Rectal smooth muscle tissue (tissue), 1 donor: ENCODE data around the gene PIP4K2A.

Source experiments
- H3K27ac ChIP-seq: one replicate; pipeline ENCODE4 v1.7.0; 2013; ENCODE audit warnings: low read depth, low read length, inconsistent platforms
- H3K27me3 ChIP-seq: one replicate; pipeline ENCODE4 v1.7.0; 2013; ENCODE audit warnings: low read length; ENCODE audit not compliant: control insufficient read depth, insufficient read depth
- H3K36me3 ChIP-seq: one replicate; pipeline ENCODE4 v1.7.0; 2013; ENCODE audit warnings: low read length; ENCODE audit not compliant: control insufficient read depth, insufficient read depth
- H3K4me1 ChIP-seq: one replicate; pipeline ENCODE4 v1.7.0; 2013; ENCODE audit warnings: low read length; ENCODE audit not compliant: control insufficient read depth, insufficient read depth
- H3K4me3 ChIP-seq: one replicate; pipeline ENCODE4 v1.7.0; 2013; ENCODE audit warnings: low read length
- H3K9ac ChIP-seq: one replicate; pipeline ENCODE4 v1.7.0; 2013; ENCODE audit warnings: low read length

PIP4K2A gene

DNA sequence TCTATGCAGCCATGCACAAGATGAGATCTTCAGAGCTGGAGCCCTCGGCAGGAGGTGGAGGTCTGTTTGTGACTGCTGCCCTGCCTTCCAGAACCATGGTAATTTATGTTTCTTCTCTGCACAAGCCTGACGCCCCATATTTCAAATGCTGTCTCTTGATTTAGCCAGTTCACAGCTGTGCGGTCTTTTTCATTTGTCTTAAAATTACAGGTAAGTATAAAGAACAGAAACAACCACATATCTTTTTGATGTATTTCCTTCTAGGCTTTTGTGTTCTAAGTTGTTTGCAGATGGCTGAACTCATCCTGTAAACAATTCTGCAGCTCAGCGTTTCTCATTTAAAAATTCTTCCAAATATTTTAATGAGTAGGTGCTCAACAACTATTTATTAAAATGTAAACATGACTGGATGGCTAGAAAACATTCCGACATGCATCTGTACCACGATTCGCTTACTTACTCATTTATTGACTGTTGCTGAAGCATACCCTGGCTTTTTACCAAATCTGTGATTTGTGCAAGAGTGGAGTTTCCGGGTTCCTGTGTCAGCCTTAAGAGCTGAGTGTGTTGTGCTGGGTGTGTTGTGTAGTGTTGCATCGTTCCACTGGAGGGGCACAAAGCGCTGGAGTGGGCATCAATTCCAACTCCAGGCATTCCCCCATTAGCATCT, 58.9 kb downstream of the PIP4K2A start:
- Histone ChIP-seq H3K4me3 (no peak overlapping the region), H3K27me3 (no peaks in the 10 kb centered on the region), H3K36me3 (no peaks in the 10 kb centered on the region), H3K9ac (no peak overlapping the region), H3K4me1 (no peaks in the 10 kb centered on the region), H3K27ac (no peak overlapping the region)

DNA sequence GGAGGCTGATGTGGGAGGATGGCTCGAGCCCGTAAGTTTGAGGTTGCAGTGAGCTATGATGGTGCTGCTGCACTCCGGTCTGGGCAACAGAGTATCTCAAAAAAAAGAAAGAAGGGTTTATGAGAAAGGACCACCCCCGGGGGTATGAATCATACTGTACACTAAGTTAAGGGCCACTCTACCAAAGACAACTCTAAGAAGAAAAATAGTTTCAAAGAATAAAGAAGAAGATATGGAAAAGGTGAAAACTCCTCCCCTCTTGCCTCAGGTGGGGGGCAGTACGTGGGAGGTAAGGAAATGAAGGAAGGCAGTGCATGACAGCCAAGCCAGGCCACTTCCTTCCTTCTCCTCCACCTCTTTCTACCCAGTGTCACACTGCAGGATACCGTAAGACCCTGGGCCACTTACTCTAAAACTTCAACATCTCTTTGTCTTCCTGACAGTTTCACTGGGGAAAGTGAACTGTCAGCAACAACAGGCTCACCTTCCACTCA, 61.3 kb downstream of the PIP4K2A start:
- H3K9ac ChIP-seq, result no peak overlapping the region
- no peaks in the 10 kb centered on the region for H3K36me3 ChIP-seq
- no peaks in the 10 kb centered on the region for H3K4me1 ChIP-seq
- H3K4me3 ChIP-seq, result no peak overlapping the region
- no peaks in the 10 kb centered on the region for H3K27me3 ChIP-seq
- H3K27ac ChIP-seq, result no peak overlapping the region

DNA sequence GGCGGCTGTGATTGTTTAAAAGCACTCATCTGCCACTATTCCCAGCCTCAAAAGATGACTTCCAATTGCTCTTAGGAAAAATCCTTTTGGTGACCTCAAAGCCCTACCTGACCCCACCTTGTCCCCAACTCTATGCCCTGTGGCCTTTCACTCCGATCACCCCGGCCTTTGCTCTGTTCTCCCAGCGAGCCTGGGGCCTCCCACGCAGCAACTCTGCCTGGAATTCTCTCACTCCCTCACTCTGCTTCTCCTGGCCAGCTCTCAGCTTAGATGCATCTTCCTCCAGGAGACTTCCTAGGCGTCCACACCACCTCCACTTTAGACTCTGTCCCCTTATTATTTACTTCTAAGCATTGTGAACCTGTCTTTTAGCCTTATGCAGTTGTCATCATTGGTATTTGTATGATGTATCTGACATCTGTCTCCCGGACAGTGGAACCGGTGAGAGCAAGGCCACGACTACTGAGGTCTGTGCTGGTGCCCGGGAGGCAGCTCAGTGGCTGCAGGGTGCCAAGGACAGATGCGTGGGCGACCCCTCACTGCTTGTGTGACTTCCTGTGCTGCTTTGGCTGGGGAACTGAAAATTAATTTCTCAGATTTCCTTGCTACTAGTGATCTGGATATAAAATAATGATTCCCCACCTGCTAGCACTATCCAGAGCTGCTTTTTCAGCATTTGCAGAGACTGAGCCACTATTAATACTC, 63.0 kb downstream of the PIP4K2A start:
- Histone ChIP-seq H3K9ac (no peak overlapping the region), H3K27me3 (no peaks in the 10 kb centered on the region), H3K36me3 (no peaks in the 10 kb centered on the region), H3K4me3 (no peak overlapping the region), H3K4me1 (no peaks in the 10 kb centered on the region), H3K27ac (no peak overlapping the region)

DNA sequence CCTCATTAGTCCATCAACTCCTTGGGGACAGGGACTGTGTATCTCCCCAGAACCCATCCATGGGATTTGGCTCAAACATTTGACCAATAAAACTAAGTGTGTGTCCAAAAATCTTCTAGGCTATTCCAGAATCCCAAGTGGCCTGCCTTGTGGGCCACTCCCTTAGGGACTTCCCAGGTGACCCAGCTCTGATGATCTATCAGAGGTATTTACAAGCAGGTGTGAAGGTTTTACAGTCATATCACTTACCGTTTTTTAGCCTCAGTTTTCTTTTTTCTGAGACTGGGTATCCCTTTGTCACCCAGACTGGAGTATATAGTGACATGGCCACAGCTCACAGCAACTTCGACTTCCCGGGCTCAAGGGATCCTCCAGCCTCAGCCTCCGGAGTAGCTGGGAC, 64.4 kb downstream of the PIP4K2A start:
- no peak overlapping the region for H3K4me3 ChIP-seq
- H3K27ac ChIP-seq, result no peak overlapping the region
- no peaks in the 10 kb centered on the region for H3K4me1 ChIP-seq
- H3K27me3 ChIP-seq, result no peaks in the 10 kb centered on the region
- no peaks in the 10 kb centered on the region for H3K36me3 ChIP-seq
- H3K9ac ChIP-seq, result no peak overlapping the region

DNA sequence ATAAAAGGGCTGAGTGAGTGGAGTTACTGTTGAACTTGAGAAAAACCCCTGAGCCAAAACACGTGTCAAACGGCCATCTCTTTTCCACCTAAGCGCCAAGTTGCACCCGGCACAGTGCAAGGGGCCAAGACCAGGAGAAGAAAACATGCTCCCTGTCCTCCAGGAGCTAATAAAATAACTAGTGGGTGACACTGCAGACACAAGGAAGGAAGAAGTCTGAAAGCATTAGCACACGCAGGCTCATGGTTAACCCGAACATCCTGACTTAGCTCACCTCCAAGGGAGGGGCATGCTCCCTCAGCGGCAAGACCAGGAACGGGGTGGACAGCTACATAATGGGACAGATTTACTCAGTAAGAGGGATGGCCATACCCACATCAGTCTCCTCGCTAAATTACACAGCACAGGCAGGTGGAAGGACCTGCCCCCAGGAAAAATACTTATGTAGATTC, 65.0 kb downstream of the PIP4K2A start:
- Histone ChIP-seq H3K4me3 (no peak overlapping the region), H3K4me1 (no peaks in the 10 kb centered on the region), H3K9ac (no peak overlapping the region), H3K36me3 (no peaks in the 10 kb centered on the region), H3K27me3 (no peaks in the 10 kb centered on the region), H3K27ac (no peak overlapping the region)

DNA sequence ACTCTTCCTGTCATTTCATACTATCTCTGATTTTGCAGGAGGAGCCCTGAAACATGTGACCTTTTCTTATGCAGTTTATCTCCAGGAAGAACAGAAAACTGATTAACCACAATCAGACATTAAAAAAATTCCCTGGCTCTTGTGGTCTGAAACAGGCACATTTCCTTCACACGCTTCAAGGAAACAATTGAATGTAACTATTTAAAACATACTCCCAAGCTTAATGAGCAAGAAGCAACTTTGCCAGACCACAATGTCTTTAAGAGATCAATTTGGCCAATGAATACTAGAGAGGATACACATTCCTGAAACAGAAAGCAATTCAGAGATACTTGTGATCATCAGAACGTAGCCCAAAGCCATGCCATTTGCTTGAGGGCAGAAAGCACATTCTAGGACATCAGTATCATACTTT, 65.8 kb downstream of the PIP4K2A start:
- Histone ChIP-seq H3K4me3 (no peak overlapping the region), H3K4me1 (no peaks in the 10 kb centered on the region), H3K27me3 (no peaks in the 10 kb centered on the region), H3K36me3 (no peaks in the 10 kb centered on the region), H3K9ac (no peak overlapping the region), H3K27ac (no peak overlapping the region)

DNA sequence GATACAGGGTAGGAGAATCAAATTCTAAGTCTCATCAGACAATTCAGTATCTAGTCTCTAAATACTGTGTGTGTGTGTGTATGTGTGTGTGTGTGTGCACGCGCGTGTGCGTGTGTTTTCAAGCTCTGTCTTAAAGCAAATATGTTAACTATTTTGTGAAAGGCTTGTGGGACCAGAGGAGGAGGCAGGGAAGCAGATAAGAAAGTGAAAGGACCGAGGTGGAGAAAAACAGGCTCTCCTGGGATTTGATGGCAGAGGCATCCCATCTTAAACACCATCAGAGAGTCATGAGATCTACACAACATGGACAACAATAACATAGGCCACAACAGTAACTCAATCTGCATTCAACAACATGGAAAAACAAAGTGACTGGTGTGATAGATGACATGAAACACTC, 67.1 kb downstream of the PIP4K2A start:
- no peak overlapping the region for H3K9ac ChIP-seq

DNA sequence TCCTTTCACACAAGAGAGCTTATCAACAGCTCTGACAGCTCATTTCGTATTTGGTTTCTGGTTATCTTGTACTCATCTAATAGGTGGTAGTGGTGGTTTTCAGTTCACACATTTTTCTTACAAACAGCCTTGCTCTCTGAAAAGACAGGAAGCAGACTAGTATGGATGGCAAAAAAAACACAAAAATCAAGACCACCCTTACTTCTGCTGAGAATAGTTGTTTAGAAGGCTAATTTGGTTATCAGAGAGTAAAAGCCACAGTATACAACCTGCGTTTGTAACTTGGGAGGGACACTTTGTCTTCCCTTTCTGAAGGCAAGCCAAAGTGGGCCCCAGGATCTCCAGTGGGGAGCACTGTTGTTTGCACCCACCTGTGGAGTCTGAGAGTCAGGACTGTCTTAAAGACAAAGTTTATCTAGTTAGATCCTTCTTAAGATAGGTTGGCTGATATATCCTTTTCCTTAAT, 68.0 kb downstream of the PIP4K2A start:
- Histone ChIP-seq H3K4me1 (no peaks in the 10 kb centered on the region), H3K4me3 (no peak overlapping the region), H3K27me3 (no peaks in the 10 kb centered on the region), H3K9ac (no peak overlapping the region), H3K27ac (no peak overlapping the region), H3K36me3 (no peaks in the 10 kb centered on the region)

More for the DNA sequence above, 67.1 kb downstream of the PIP4K2A start:
- no peaks in the 10 kb centered on the region for H3K4me1 ChIP-seq
- no peaks in the 10 kb centered on the region for H3K36me3 ChIP-seq
- no peaks in the 10 kb centered on the region for H3K27me3 ChIP-seq
- H3K27ac ChIP-seq, result no peak overlapping the region
- no peak overlapping the region for H3K4me3 ChIP-seq

DNA sequence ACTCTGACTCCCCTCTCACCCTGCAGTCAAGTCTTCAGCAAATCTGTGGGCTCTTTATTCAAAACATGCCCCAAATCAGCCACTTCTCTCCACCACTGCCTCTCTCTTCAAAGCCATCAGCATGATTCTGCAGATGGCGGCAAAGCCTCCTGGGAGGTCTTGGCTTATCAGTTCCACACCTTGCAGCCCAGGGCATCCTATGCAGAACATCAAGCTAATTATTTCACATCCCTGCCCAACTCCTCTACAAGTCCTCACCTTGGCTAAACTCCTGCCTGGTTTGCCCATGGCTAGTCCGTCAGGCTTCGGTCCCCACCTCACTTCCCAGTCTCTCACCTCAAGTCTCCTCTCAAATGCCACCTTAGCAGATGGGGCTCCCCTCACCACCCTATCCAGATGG, 70.2 kb downstream of the PIP4K2A start:
- Histone ChIP-seq H3K9ac (no peak overlapping the region), H3K4me1 (no peaks in the 10 kb centered on the region), H3K27ac (no peak overlapping the region), H3K36me3 (no peaks in the 10 kb centered on the region), H3K27me3 (no peaks in the 10 kb centered on the region), H3K4me3 (no peak overlapping the region)

DNA sequence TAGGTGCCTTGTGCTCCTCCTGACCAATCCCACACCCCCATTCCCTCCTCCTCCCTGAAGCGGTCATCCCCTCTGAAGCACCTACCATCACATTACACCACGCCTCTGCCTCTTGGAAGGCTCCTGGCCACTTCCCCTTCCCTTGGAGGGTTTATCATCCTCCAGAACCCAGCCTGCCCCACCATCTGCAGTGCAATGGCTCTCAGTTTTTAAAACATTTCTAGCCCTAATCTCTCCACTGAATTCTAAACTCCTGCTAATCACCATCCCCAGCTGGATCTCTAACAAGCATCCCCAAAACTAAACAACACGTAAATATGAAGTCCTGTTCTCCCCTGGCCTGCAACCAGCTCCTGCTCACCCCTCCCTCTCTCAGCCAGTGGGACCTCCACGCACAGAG, 70.6 kb downstream of the PIP4K2A start:
- Histone ChIP-seq H3K27ac (no peak overlapping the region), H3K4me3 (no peak overlapping the region), H3K36me3 (no peaks in the 10 kb centered on the region), H3K4me1 (no peaks in the 10 kb centered on the region), H3K27me3 (no peaks in the 10 kb centered on the region), H3K9ac (no peak overlapping the region)

DNA sequence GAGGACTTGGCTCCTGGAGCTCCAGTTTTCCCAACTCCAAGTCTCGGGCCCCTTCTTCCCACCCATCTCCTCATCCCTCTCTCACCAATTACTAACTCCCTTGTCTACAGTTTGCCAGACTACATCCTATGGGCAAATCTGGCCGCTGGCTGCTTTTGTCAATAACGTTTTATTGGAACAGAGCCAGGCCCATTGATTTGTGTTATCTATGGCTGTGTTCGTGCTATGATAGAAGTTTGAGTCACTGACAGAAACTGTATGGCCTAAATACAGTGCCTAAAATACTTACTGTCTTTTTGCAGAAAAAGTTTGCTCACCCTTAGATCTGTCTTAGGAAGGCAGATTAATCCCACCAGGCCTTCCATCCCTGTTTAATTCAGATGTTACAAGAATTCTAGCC, 71.3 kb downstream of the PIP4K2A start:
- Histone ChIP-seq H3K4me1 (no peaks in the 10 kb centered on the region), H3K9ac (no peak overlapping the region), H3K27ac (no peak overlapping the region), H3K4me3 (no peak overlapping the region), H3K36me3 (no peaks in the 10 kb centered on the region), H3K27me3 (no peaks in the 10 kb centered on the region)

DNA sequence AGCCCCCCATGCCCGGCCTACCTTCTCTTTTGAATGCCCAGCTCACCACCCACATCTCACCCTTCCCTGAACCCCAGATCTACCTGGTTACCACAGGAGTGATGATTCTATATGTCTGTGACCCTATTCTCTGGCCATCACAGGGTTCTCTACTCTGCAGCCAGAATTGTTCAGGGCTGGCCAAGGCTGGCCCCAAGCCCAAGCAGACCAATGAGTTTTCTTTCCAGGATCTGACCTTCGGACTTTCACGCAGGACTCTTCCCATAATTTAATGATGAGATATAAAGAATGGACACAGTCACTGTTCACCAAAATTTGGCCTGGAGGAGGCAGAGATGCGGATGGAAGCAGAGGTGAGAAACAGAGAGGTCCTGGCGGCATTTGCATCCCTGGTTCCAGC, 72.6 kb downstream of the PIP4K2A start:
- Histone ChIP-seq H3K4me1 (no peaks in the 10 kb centered on the region), H3K27me3 (no peaks in the 10 kb centered on the region), H3K4me3 (no peak overlapping the region), H3K27ac (no peak overlapping the region), H3K9ac (no peak overlapping the region), H3K36me3 (no peaks in the 10 kb centered on the region)

DNA sequence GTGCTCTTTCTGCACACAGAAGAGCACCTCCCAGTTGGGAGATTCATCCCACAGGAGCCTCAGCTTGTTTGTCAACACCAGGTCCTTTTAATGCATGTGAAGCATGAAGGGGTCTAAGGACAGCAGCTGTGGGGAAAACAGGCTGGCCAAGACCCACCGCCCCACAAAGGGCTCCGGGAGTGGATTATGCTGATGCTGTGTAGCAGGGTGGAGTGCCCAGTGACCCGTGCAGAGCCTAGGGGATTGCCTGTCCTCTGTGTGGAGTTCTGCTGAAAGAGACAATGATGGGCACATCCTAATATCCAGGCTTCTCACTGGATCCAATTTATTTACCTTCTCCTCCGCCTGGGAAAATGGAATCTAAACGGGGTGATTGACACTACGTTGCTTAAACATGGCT, 74.0 kb downstream of the PIP4K2A start:
- Histone ChIP-seq H3K4me1 (no peaks in the 10 kb centered on the region), H3K27me3 (no peaks in the 10 kb centered on the region), H3K27ac (no peak overlapping the region), H3K9ac (no peak overlapping the region), H3K4me3 (no peak overlapping the region), H3K36me3 (no peaks in the 10 kb centered on the region)
